Uterus (tissue), 4 donors: ENCODE results near the gene PKN3. TPM values are rescaled to one million over a fixed set of nuclear protein-coding genes. Genes with fewer than 3 reads are reported as not detected.

Experiments used
- DNase-seq, 2 donors: peaks; one replicate each; pipeline ENCODE4 v3.0.0-alpha.2; 2019 to 2020
- H3K27ac ChIP-seq, 2 donors: fragments of 200-600 bp; sonication (generic); 1 replicate in 1 of 2; 2 replicates in 1 of 2; pipeline ENCODE4 v1.5.1; 2016 to 2018
- H3K27me3 ChIP-seq, 2 donors: fragments of 200-600 bp; sonication (generic); one replicate each; pipeline ENCODE4 v1.5.1; 2018 to 2019; ENCODE audit warnings: control low read depth in 1 of 2
- H3K36me3 ChIP-seq, 2 donors: fragments of 200-600 bp; sonication (generic); one replicate each; pipeline ENCODE4 v1.5.1; 2019; ENCODE audit warnings: control low read depth in 1 of 2
- H3K4me1 ChIP-seq, 2 donors: fragments of 200-600 bp; sonication (generic); one replicate each; pipeline ENCODE4 v1.5.1; 2018 to 2019; ENCODE audit warnings: control low read depth in 1 of 2
- H3K4me3 ChIP-seq, 2 donors: fragments of 200-600 bp; sonication (generic); 1 replicate in 1 of 2; 2 replicates in 1 of 2; pipeline ENCODE4 v1.5.1; 2018 to 2019; ENCODE audit warnings: mild to moderate bottlenecking in 1 of 2
- H3K9me3 ChIP-seq, 2 donors: fragments of 200-600 bp; sonication (generic); one replicate each; pipeline ENCODE4 v1.5.1; 2019; ENCODE audit warnings: control low read depth in 1 of 2
- CTCF ChIP-seq, 4 experiments: fragments of 200-600 bp in 2 of 4; fragments of 450-650 bp in 2 of 4; sonication (generic) in 2 of 4; IDR thresholded peaks; one replicate each; pipeline ENCODE4 v1.5.1; 2016 to 2019; ENCODE audit warnings: antibody characterized with exemption in 4 of 4, mild to moderate bottlenecking in 2 of 4, moderate library complexity in 1 of 4
- POLR2A ChIP-seq, 2 donors: fragments of 450-650 bp; IDR thresholded peaks; one replicate each; pipeline ENCODE4 v1.6.1; 2016; ENCODE audit warnings: antibody characterized with exemption in 2 of 2, mild to moderate bottlenecking in 1 of 2, moderate library complexity in 1 of 2
- intact Hi-C: fragments of 100-400 bp; cut with DNase I; formaldehyde crosslinking; loops from one replicate; pipeline ENCODE4 v1.15.1; 2023; ENCODE audit warnings: low total_unique reads
- total RNA-seq, 4 donors: library from RNA; depleted of rRNA in 3 of 4; stranded (reverse); fragments of >200 nt in 3 of 4; gene quantifications; one replicate each; pipeline versions ENCODE4 v1.1.0 to v1.2.4, GENCODE V29; 2014 to 2023
- donor health status: DM: yes; HTN: yes; CAD: no.

PKN3 gene
- total RNA-seq, 4 donors from 2014 or later = 2.4 to 19.5 (median 4.5) TPM

DNA sequence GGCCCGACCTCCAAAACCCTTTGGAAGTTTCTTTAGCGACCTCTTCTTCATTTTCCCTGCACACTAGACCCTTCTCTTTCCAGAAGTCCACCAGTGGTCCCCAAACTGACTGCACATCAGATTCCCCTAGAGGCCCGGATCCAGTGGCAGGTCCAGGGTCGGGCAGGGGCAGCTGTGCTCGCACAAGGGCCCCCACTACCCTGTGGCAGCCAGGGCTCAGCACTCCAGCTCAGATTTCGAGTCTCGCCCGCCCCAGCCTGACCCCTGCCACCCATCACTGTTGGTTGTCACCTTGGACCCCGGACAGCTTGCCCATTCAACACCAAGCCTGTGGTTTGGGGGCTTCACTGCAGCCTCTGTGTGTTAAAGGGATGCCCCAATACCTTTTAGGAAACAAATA is 29.4 kb downstream of the PKN3 start:
- Histone ChIP-seq H3K4me1 (no peaks in the 10 kb centered on the region), H3K27me3 (no peaks in the 10 kb centered on the region), H3K4me3 (no peak overlapping the region), H3K9me3 (no peaks in the 10 kb centered on the region), H3K36me3 (no peaks in the 10 kb centered on the region), H3K27ac (no peak overlapping the region)
- intact Hi-C loops = no loop called here
- TF ChIP-seq POLR2A (IDR thresholded peaks at IDR 0.05) (no peak), CTCF (IDR thresholded peaks at IDR 0.05) (no peak)
- no peak for DNase-seq

DNA sequence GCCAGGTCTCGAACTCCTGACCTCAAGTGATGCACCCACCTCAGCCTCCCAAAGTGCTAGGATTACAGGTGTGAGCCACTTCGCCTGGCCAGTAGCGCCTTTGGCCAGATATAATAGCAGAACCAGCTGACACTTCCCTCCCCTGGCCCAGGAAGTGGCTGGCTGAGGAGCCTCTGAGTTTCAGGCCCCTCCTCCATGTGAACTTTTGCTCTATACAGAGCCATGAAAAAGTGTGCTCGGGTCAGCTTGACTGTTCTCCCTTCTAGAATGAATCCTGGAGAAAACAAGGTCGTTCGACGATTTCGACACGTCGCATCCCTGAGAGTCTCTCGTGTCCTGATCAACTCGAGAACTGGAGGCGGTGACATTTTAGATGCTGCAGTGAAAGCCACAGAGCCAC is 30.3 kb downstream of the PKN3 start:
- DNase-seq = no peak
- H3K27me3 ChIP-seq = no peaks in the 10 kb centered on the region
- TF ChIP-seq CTCF (IDR thresholded peaks at IDR 0.05) = no peak
- no peak for TF ChIP-seq POLR2A (IDR thresholded peaks at IDR 0.05)
- H3K4me3 ChIP-seq = no peak overlapping the region
- H3K9me3 ChIP-seq = no peaks in the 10 kb centered on the region
- H3K36me3 ChIP-seq = no peaks in the 10 kb centered on the region
- no peaks in the 10 kb centered on the region for H3K4me1 ChIP-seq
- no peak overlapping the region for H3K27ac ChIP-seq
- intact Hi-C loops = no loop called here

DNA sequence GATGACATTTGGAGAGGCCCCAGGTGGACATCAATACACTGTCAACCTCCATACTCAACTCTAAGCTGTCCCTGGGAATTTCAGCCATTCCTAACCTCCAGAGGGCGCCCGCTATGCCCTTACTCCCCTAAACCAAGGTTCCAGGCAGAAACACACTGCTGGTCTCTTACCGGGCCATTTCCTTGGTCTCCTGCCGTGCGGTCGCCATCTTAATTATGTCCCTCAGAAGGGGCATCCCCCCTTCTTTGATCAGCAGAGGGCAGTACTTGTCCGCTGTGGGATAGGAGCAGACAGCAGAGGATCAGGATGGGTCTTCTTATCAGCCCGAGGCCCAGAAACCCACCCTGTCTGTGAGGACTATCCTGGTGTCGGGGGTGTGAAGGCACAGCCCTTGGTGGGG is 31.0 kb downstream of the PKN3 start:
- Histone ChIP-seq H3K27ac (no peak overlapping the region), H3K27me3 (no peaks in the 10 kb centered on the region), H3K9me3 (no peaks in the 10 kb centered on the region), H3K36me3 (no peaks in the 10 kb centered on the region), H3K4me3 (no peak overlapping the region), H3K4me1 (no peaks in the 10 kb centered on the region)
- TF ChIP-seq CTCF (IDR thresholded peaks at IDR 0.05) (peak; percentile 7 to 51 (median 26)), POLR2A (IDR thresholded peaks at IDR 0.05) (no peak)
- peak; percentile 39 to 47 for DNase-seq
- intact Hi-C loops = no loop called here

DNA sequence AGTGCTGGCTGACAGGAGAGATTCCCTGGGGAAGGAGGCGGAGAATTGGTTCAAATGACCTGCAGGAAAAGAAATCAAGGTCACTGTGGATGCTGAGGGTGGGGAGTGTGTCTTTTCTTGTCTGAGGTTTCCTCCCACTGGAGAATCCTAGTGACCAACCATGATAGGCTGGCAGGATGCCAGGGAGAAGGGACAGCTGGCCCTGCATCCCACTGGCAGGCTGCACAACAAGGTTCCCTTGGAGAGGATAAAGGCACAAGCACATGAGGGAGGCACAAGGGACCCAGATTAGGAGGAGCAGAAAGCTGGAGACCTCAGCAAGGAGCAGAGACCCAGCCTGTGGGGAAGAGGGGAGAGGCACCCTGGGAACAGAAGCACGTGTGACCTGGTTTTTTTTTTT is 33.1 kb downstream of the PKN3 start:
- intact Hi-C loops = no loop called here
- Histone ChIP-seq H3K9me3 (no peaks in the 10 kb centered on the region), H3K27ac (no peak overlapping the region), H3K36me3 (no peaks in the 10 kb centered on the region), H3K4me1 (no peaks in the 10 kb centered on the region), H3K27me3 (no peaks in the 10 kb centered on the region), H3K4me3 (no peak overlapping the region)
- TF ChIP-seq POLR2A (IDR thresholded peaks at IDR 0.05) = no peak
- TF ChIP-seq CTCF (IDR thresholded peaks at IDR 0.05) = no peak
- DNase-seq = no peak

- intact Hi-C loops = no loop called here
- Histone ChIP-seq H3K27me3 (no peaks in the 10 kb centered on the region), H3K4me1 (no peaks in the 10 kb centered on the region), H3K36me3 (no peaks in the 10 kb centered on the region), H3K4me3 (no peak overlapping the region), H3K9me3 (no peaks in the 10 kb centered on the region), H3K27ac (no peak overlapping the region)
- no peak for TF ChIP-seq CTCF (IDR thresholded peaks at IDR 0.05)
- DNase-seq = no peak
Measured at GRCh38 chr9:128742401-128742800, 40.1 kb downstream of the PKN3 start.
